ENCODE measurements around the gene CPED1.
"Not testable (repeated sequence)": the region's sequence is repeated elsewhere in the genome, so short reads cannot be mapped to it uniquely, and the experiment has no call there.

Gene CPED1

GRCh38 chr7:121116396-121116795 is 127.9 kb downstream of the CPED1 start:
- no peak for DNase-seq (ENCODE audit: low read depth, low spot score)
- CTCF ChIA-PET, result interaction anchor here (0.9 to 2.8 kb wide), 3 partner anchors 9 to 221 kb away, joined by 3 to 13 read pairs (median 7); no protein-coding TSS in a partner anchor
- H3K4me3 ChIP-seq (ENCODE audit: low read depth, low read length), result no peak overlapping the region
- POLR2A ChIA-PET, result no interaction called here
- TF ChIP-seq CTCF (IDR thresholded peaks at IDR 0.05; ENCODE audit: insufficient read depth, low read length, missing control alignments), result no peak

GRCh38 chr7:121119047-121119446 is 130.5 kb downstream of the CPED1 start:
- POLR2A ChIA-PET, result no interaction called here
- CTCF ChIA-PET, result interaction anchor here (1.0 to 1.4 kb wide), 3 partner anchors 11 to 277 kb away, joined by 4 read pairs; partner anchors contain the start of gene FAM3C
- DNase-seq (ENCODE audit: low read depth, low spot score), result no peak
- no peak for TF ChIP-seq CTCF (IDR thresholded peaks at IDR 0.05; ENCODE audit: insufficient read depth, low read length, missing control alignments)
- H3K4me3 ChIP-seq (ENCODE audit: low read depth, low read length), result no peak overlapping the region

GRCh38 chr7:121123032-121123431 is 134.5 kb downstream of the CPED1 start:
- no peak for DNase-seq (ENCODE audit: low read depth, low spot score)
- no peak overlapping the region for H3K4me3 ChIP-seq (ENCODE audit: low read depth, low read length)
- ChIA-PET POLR2A (no interaction called here), CTCF (no interaction called here)
- no peak for TF ChIP-seq CTCF (IDR thresholded peaks at IDR 0.05; ENCODE audit: insufficient read depth, low read length, missing control alignments)

- H3K4me3 ChIP-seq (ENCODE audit: low read depth, low read length); POLR2A ChIA-PET; DNase-seq (ENCODE audit: low read depth, low spot score): not testable (repeated sequence)
- CTCF ChIA-PET, result interaction anchor here (0.6 to 1.8 kb wide), 3 partner anchors 199 to 211 kb away, joined by 3 to 4 read pairs (median 4); no protein-coding TSS in a partner anchor
Measured at GRCh38 chr7:121125454-121125853, 136.9 kb downstream of the CPED1 start.

- ChIA-PET POLR2A (no interaction called here), CTCF (interaction anchor here (0.5 to 1.8 kb wide), 7 partner anchors 22 to 869 kb away, joined by 3 to 7 read pairs (median 4); partner anchors contain the start of gene CPED1)
- H3K4me3 ChIP-seq (ENCODE audit: low read depth, low read length), result no peak overlapping the region
- TF ChIP-seq CTCF (IDR thresholded peaks at IDR 0.05; ENCODE audit: insufficient read depth, low read length, missing control alignments), result no peak
- DNase-seq (ENCODE audit: low read depth, low spot score), result no peak
Measured at GRCh38 chr7:121126201-121126600, 137.7 kb downstream of the CPED1 start.

GRCh38 chr7:121126801-121127534 is 138.5 kb downstream of the CPED1 start:
- POLR2A ChIA-PET, result no interaction called here
- CTCF ChIA-PET, result interaction anchor here (0.7 to 1.8 kb wide), 7 partner anchors 23 to 868 kb away, joined by 3 to 7 read pairs (median 4); partner anchors contain the start of gene CPED1
- H3K4me3 ChIP-seq (ENCODE audit: low read depth, low read length), result no peak overlapping the region
- TF ChIP-seq CTCF (IDR thresholded peaks at IDR 0.05; ENCODE audit: insufficient read depth, low read length, missing control alignments), result no peak
- no peak for DNase-seq (ENCODE audit: low read depth, low spot score)

Data from AG04449 (cell line).